Measurements from ENCODE around the gene SCCPDH. TPM values are rescaled to one million over a fixed set of nuclear protein-coding genes. Genes with fewer than 3 reads are reported as not detected.
"Not testable (repeated sequence)": the region's sequence is repeated elsewhere in the genome, so short reads cannot be mapped to it uniquely, and the experiment has no call there.

SCCPDH gene
- total RNA-seq, 4 donors from 2014 or later, result 18.6 to 50.5 (median 25.0) TPM

GRCh38 chr1:246801241-246802020 lies 77.2 kb downstream of the SCCPDH start:
- no peak for TF ChIP-seq CTCF (IDR thresholded peaks at IDR 0.05)
- ATAC-seq (ENCODE audit: low FRiP score) (no peak), DNase-seq (ENCODE audit: low spot score) (no peak)

GRCh38 chr1:246803373-246803772 lies 79.2 kb downstream of the SCCPDH start:
- ATAC-seq (ENCODE audit: low FRiP score) (no peak), DNase-seq (ENCODE audit: low spot score) (no peak)

GRCh38 chr1:246803883-246804282 lies 79.7 kb downstream of the SCCPDH start:
- no peak for TF ChIP-seq CTCF (IDR thresholded peaks at IDR 0.05)
- DNase-seq (ENCODE audit: low spot score), result no peak
- no peak for ATAC-seq (ENCODE audit: low FRiP score)

More at GRCh38 chr1:246803373-246803772, 79.2 kb downstream of the SCCPDH start:
- no peak for TF ChIP-seq CTCF (IDR thresholded peaks at IDR 0.05)

- no peak for TF ChIP-seq CTCF (IDR thresholded peaks at IDR 0.05)
- no peak for ATAC-seq (ENCODE audit: low FRiP score)
Measured at GRCh38 chr1:246805135-246805716, 81.0 kb downstream of the SCCPDH start.

GRCh38 chr1:246809473-246809872 lies 85.3 kb downstream of the SCCPDH start:
- TF ChIP-seq CTCF (IDR thresholded peaks at IDR 0.05), result no peak
- DNase-seq (ENCODE audit: low spot score) (no peak), ATAC-seq (ENCODE audit: low FRiP score) (no peak)

More at GRCh38 chr1:246805135-246805716, 81.0 kb downstream of the SCCPDH start:
- DNase-seq (ENCODE audit: low spot score), result no peak

GRCh38 chr1:246811985-246812384 lies 87.8 kb downstream of the SCCPDH start:
- TF ChIP-seq CTCF (IDR thresholded peaks at IDR 0.05), result no peak
- DNase-seq (ENCODE audit: low spot score) (no peak), ATAC-seq (ENCODE audit: low FRiP score) (no peak)

- not testable (repeated sequence) for DNase-seq (ENCODE audit: low spot score); ATAC-seq (ENCODE audit: low FRiP score)
Measured at GRCh38 chr1:246813325-246813724, 89.1 kb downstream of the SCCPDH start.
